ENCODE data around the gene THADA. TPM values are rescaled to one million over a fixed set of nuclear protein-coding genes. Genes with fewer than 3 reads are reported as not detected.

Gene THADA
- total RNA-seq, 4 donors from 2014 or later, result 31.2 to 68.8 (median 54.9) TPM

DNA sequence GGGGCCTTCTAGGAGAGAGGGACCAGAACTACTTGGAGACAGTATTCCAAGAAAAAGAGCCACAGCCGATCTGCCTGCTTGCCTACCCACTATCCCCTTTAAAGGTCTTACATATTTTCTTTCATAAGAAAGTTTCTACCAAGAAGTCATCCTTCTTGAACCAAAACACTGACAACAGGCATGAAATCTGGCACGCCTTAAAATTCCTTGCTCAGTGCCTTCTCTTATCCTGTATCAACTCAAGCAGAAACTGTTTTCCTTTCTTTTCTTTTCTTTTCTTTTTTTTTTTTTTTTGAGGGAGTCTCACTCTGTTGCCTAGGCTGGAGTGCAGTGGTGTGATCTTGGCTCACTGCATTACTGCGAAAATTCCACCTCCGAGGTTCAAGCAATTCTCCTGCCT lies 321.1 kb downstream of the THADA start:
- peaks cover 7 to 8% of the 10 kb centered on the region in 2 donors for H3K4me1 ChIP-seq
- H3K27me3 ChIP-seq, result no peaks in the 10 kb centered on the region
- intact Hi-C loops (cut with DNase I; ENCODE audit: low total_unique reads), result no loop called here
- no peak overlapping the region for H3K4me3 ChIP-seq
- TF ChIP-seq, protein P1, sequence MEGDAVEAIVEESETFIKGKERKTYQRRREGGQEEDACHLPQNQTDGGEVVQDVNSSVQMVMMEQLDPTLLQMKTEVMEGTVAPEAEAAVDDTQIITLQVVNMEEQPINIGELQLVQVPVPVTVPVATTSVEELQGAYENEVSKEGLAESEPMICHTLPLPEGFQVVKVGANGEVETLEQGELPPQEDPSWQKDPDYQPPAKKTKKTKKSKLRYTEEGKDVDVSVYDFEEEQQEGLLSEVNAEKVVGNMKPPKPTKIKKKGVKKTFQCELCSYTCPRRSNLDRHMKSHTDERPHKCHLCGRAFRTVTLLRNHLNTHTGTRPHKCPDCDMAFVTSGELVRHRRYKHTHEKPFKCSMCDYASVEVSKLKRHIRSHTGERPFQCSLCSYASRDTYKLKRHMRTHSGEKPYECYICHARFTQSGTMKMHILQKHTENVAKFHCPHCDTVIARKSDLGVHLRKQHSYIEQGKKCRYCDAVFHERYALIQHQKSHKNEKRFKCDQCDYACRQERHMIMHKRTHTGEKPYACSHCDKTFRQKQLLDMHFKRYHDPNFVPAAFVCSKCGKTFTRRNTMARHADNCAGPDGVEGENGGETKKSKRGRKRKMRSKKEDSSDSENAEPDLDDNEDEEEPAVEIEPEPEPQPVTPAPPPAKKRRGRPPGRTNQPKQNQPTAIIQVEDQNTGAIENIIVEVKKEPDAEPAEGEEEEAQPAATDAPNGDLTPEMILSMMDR (IDR thresholded peaks at IDR 0.05), result no peak
- TF ChIP-seq POLR2A (IDR thresholded peaks at IDR 0.05), result no peak
- H3K27ac ChIP-seq, result peak overlapping the region; percentile 81 to 85
- no peak for DNase-seq
- no peaks in the 10 kb centered on the region for H3K9me3 ChIP-seq
- no peaks in the 10 kb centered on the region for H3K36me3 ChIP-seq

DNA sequence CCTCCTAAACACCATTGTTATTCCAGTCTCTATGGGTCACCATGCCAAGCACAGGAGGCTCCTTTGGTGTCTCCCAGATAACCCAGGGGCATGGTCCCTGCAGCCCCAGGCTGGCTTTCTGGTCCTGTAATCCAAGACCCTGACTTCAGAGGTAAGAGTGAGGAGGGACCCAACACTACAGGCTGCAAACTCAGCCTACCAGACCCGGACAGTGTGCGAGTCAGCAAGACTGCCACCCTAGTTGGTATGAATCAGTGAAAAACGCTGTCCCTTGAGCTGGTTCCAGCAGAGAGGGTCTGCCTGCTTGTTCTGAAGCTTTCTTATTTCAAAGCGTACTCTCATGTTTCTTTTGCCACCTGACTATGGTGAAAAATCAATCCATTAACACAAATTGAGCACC lies 321.8 kb downstream of the THADA start:
- no peaks in the 10 kb centered on the region for H3K9me3 ChIP-seq
- peaks cover 8 to 13% of the 10 kb centered on the region in 2 donors for H3K4me1 ChIP-seq
- H3K4me3 ChIP-seq, result no peak overlapping the region
- DNase-seq, result no peak
- H3K36me3 ChIP-seq, result no peaks in the 10 kb centered on the region
- no peak for TF ChIP-seq POLR2A (IDR thresholded peaks at IDR 0.05)
- TF ChIP-seq, protein P1 (IDR thresholded peaks at IDR 0.05), result no peak
- no peaks in the 10 kb centered on the region for H3K27me3 ChIP-seq
- intact Hi-C loops (cut with DNase I; ENCODE audit: low total_unique reads), result no loop called here
- H3K27ac ChIP-seq, result peak overlapping the region; percentile 81 to 85

DNA sequence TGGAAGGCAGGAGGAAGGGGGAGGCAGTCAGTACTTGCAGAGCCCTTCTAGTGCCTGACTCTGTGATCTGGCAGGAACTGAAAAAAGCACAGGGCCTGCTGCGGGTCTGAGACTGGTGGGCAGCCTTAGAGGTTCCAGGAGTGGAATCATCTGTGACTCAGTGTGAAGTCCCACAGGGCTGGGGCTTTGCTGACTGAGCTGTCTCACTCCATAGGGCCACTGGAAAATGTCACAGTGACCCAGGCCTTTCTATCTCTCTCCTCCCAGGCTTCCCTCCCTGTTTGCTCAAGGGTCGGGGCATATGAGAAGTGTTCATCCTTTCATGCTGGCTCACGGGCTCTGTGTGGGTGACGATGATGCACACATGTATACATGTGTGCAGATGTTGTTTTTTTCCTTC lies 322.3 kb downstream of the THADA start:
- Histone ChIP-seq H3K27ac (peak overlapping the region; percentile 81 to 85), H3K36me3 (no peaks in the 10 kb centered on the region), H3K4me3 (no peak overlapping the region), H3K9me3 (no peaks in the 10 kb centered on the region), H3K4me1 (peaks cover 10 to 16% of the 10 kb centered on the region in 2 donors), H3K27me3 (no peaks in the 10 kb centered on the region)
- intact Hi-C loops (cut with DNase I; ENCODE audit: low total_unique reads), result no loop called here
- no peak for TF ChIP-seq POLR2A (IDR thresholded peaks at IDR 0.05)
- TF ChIP-seq, protein P1 (IDR thresholded peaks at IDR 0.05), result no peak
- DNase-seq, result peak; percentile 54 to 78

DNA sequence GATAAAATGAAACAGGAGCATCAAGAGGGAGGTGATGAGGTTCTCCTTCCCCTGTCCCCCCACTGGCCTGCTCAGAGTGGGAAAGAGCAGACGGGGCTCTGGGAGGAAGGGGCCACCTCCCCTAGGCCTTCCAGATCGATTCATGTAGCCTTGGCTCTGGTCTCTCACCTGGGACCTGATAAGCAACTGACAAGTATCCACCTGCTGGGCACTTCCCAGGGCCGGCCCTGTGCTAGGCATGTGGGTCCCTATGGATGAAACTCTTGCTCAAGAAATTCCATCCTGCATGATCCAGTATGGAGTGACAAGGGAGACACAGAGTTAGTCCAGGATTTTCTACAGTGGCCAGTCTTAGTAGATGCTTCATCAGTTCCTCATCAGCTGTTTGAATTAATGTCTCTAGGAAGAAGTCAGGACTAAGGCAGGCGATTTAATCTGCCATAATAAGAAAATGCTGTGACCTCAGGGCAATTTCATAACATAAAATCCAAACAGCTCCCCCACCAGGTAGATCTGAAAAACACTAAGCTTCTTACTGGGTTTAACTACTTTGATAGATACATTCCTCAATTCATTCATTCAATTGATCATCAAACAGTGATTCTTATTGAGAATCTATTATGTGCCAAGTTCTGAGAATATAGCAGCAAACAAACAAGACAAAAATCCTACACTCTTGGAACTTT lies 324.8 kb downstream of the THADA start:
- no peaks in the 10 kb centered on the region for H3K27me3 ChIP-seq
- no peaks in the 10 kb centered on the region for H3K9me3 ChIP-seq
- intact Hi-C loops (cut with DNase I; ENCODE audit: low total_unique reads), result no loop called here
- no peak overlapping the region for H3K4me3 ChIP-seq
- H3K4me1 ChIP-seq, result peaks cover 6 to 21% of the 10 kb centered on the region in 2 donors
- H3K27ac ChIP-seq, result peak overlapping the region; percentile 85 to 88
- TF ChIP-seq POLR2A (IDR thresholded peaks at IDR 0.05), result no peak
- TF ChIP-seq, protein P1 (IDR thresholded peaks at IDR 0.05), result no peak
- DNase-seq, result no peak
- no peaks in the 10 kb centered on the region for H3K36me3 ChIP-seq

DNA sequence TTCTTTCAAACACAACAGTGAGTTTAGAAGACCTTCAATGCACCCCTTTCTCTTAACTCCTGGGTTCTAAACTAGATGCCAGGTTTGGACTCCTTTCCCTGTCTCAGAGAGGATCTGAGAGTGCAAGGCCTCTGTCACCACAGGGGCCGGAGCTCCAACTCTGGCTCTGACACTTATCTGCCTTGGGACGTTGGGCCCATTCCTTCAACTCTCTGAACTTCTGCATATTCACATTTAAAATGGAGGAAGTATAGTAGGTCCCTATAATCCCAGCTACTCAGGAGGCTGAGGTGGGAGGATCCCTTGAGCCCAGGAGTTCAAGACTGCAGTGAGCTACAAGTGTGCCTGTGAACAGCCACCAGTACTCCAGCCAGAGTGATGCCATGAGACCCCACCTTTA lies 325.4 kb downstream of the THADA start:
- H3K4me3 ChIP-seq, result no peak overlapping the region
- H3K27me3 ChIP-seq, result no peaks in the 10 kb centered on the region
- intact Hi-C loops (cut with DNase I; ENCODE audit: low total_unique reads), result no loop called here
- no peaks in the 10 kb centered on the region for H3K9me3 ChIP-seq
- peaks cover 6 to 16% of the 10 kb centered on the region in 2 donors for H3K4me1 ChIP-seq
- no peaks in the 10 kb centered on the region for H3K36me3 ChIP-seq
- DNase-seq, result no peak
- no peak for TF ChIP-seq POLR2A (IDR thresholded peaks at IDR 0.05)
- TF ChIP-seq, protein P1 (IDR thresholded peaks at IDR 0.05), result no peak
- peak overlapping the region; percentile 85 to 88 for H3K27ac ChIP-seq
